GM12878 (cell line): ENCODE results near the gene ALCAM.

Experiments
- ATF3 ChIP-seq: IDR thresholded peaks from 2 replicates; pipeline ENCODE4 v1.6.1; 2011; ENCODE audit warnings: low read depth, mild to moderate bottlenecking, low read length, moderate library complexity, borderline replicate concordance; ENCODE audit errors: extremely low read depth
- ATF7 ChIP-seq: fragments of 450-650 bp; IDR thresholded peaks from 2 replicates; pipeline ENCODE4 v1.6.1; 2016; ENCODE audit warnings: low read depth, mild to moderate bottlenecking
- CHD4 ChIP-seq: fragments of 200-600 bp; sonication (generic); IDR thresholded peaks from 2 replicates; pipeline ENCODE4 v1.6.1; 2016; ENCODE audit warnings: mild to moderate bottlenecking
- CREM ChIP-seq: IDR thresholded peaks from 2 replicates; pipeline ENCODE4 v1.6.1; 2014; ENCODE audit warnings: antibody characterized with exemption, low read depth
- CTCF ChIP-seq, 3 experiments: IDR thresholded peaks in 2 of 3; conservative IDR thresholded peaks in 1 of 3; 2 replicates each; pipeline ENCODE4 v1.5.1; 2011; ENCODE audit warnings: low read depth in 3 of 3, low read length in 3 of 3, mild to moderate bottlenecking in 3 of 3, control low read depth in 2 of 3, moderate library complexity in 2 of 3, inconsistent platforms in 1 of 3, mixed read lengths in 1 of 3; ENCODE audit not compliant: control insufficient read depth in 2 of 3, insufficient read depth in 1 of 3; ENCODE audit errors: extremely low read depth in 1 of 3
- RCOR1 ChIP-seq: conservative IDR thresholded peaks from 2 replicates; pipeline ENCODE4 v1.6.1; 2012; ENCODE audit warnings: low read depth, low read length, improper control_type of control experiment
- REST ChIP-seq: IDR thresholded peaks from 2 replicates; pipeline ENCODE4 v1.6.1; 2012; ENCODE audit warnings: mild to moderate bottlenecking, low read depth, low read length
- ZBTB11 ChIP-seq: fragments of 450-650 bp; formaldehyde crosslinking; IDR thresholded peaks from 2 replicates; pipeline ENCODE4 v1.5.0; 2022; ENCODE audit warnings: mild to moderate bottlenecking, missing genetic modification characterization

- no peak for TF ChIP-seq RCOR1
- TF ChIP-seq CHD4, result no peak
- no peak for TF ChIP-seq ATF3
- no peak for TF ChIP-seq ZBTB11 (CRISPR knock-in tag)
- no peak for TF ChIP-seq REST
- no peak for TF ChIP-seq CTCF (IDR thresholded peaks at IDR 0.05 in 2 of 3, conservative IDR thresholded peaks at IDR 0.05 in 1 of 3; ENCODE audit: control insufficient read depth in 2 of 3, extremely low read depth in 1 of 3, insufficient read depth in 1 of 3, low read depth in 3 of 3, low read length in 3 of 3)
- TF ChIP-seq ATF7, result no peak
- no peak for TF ChIP-seq CREM
Observed at GRCh38 chr3:105470851-105471250, 104.1 kb downstream of the ALCAM start.
